B cell (primary cell): ENCODE measurements around the gene ATP6V0A1. TPM values are rescaled to one million over a fixed set of nuclear protein-coding genes. Genes with fewer than 3 reads are reported as not detected.
"Not testable (repeated sequence)": the region's sequence is repeated elsewhere in the genome, so short reads cannot be mapped to it uniquely, and the experiment has no call there.

Source experiments
- ATAC-seq: fragments of 200-7000 bp; cut with Tn5 transposase; one replicate; pipeline ENCODE4 v1.10.0; 2021; ENCODE audit warnings: low read depth, mild to moderate bottlenecking, moderate number of reproducible peaks, moderate library complexity
- CTCF ChIA-PET: fragments of 350-600 bp; sonication (Branson Sonifier 250); formaldehyde crosslinking; loops from one replicate; lab custom pipeline; 2021; ENCODE audit warnings: antibody characterized with exemption, inconsistent platforms; lab: Charles Lee
- POLR2A ChIA-PET: fragments of 350-600 bp; sonication (Branson Sonifier 250); formaldehyde crosslinking; loops from one replicate; lab custom pipeline; 2021; ENCODE audit warnings: antibody characterized with exemption; lab: Charles Lee
- DNase-seq: peaks from one replicate; pipeline ENCODE4 v3.0.0; 2013
- H2AFZ ChIP-seq: 2 replicates; pipeline ENCODE4 v1.6.1; 2012; ENCODE audit warnings: mild to moderate bottlenecking, low read depth, low read length; ENCODE audit not compliant: insufficient read depth, poor library complexity, severe bottlenecking
- H3K27ac ChIP-seq, 2 donors: 1 replicate in 1 of 2; 2 replicates in 1 of 2; pipeline ENCODE4 v1.5.1; 2012 to 2013; ENCODE audit warnings: low read length in 2 of 2, mild to moderate bottlenecking in 2 of 2, moderate library complexity in 1 of 2
- H3K27me3 ChIP-seq, 4 experiments: fragments of 200-600 bp in 1 of 4; sonication (generic) in 1 of 4; replicated peaks in 1 of 4; 1 replicate in 2 of 4; 2 replicates in 2 of 4; pipeline versions ENCODE4 v1.6.1 to v1.7.0; 2013 to 2016; ENCODE audit warnings: low read length in 3 of 4, mild to moderate bottlenecking in 2 of 4, mixed read lengths in 1 of 4, moderate library complexity in 1 of 4; ENCODE audit not compliant: insufficient read depth in 4 of 4, control insufficient read depth in 3 of 4; ENCODE audit errors: control extremely low read depth in 1 of 4
- H3K36me3 ChIP-seq, 2 experiments: replicated peaks in 1 of 2; 1 replicate in 1 of 2; 2 replicates in 1 of 2; pipeline versions ENCODE4 v1.6.1 to v1.7.1; 2013; ENCODE audit warnings: low read length in 1 of 2; ENCODE audit not compliant: insufficient read depth in 2 of 2, control insufficient read depth in 1 of 2; ENCODE audit errors: control extremely low read depth in 1 of 2, extremely low read depth in 1 of 2
- H3K4me1 ChIP-seq, 2 donors: fragments of 200-600 bp in 1 of 2; sonication (generic) in 1 of 2; 1 replicate in 1 of 2; 2 replicates in 1 of 2; pipeline versions ENCODE4 v1.5.1 to v1.6.1; 2013 to 2017; ENCODE audit warnings: low read length in 2 of 2; ENCODE audit not compliant: control insufficient read depth in 2 of 2, insufficient read depth in 2 of 2
- H3K4me2 ChIP-seq: replicated peaks from 2 replicates; pipeline ENCODE3; 2012; ENCODE audit warnings: mild to moderate bottlenecking, low read depth, low read length; ENCODE audit not compliant: poor library complexity, severe bottlenecking
- H3K4me3 ChIP-seq, 5 experiments: fragments of 200-600 bp in 1 of 5; sonication (generic) in 1 of 5; 1 replicate in 3 of 5; 2 replicates in 2 of 5; pipeline versions ENCODE4 v1.5.1 to v1.7.0; 2011 to 2016; ENCODE audit warnings: low read length in 4 of 5, mild to moderate bottlenecking in 4 of 5, low read depth in 2 of 5, control low read depth in 1 of 5, moderate library complexity in 1 of 5; ENCODE audit not compliant: insufficient read depth in 1 of 5; ENCODE audit errors: control extremely low read depth in 1 of 5, extremely low read depth in 1 of 5
- H3K79me2 ChIP-seq: fragments of 200-600 bp; sonication (generic); one replicate; pipeline ENCODE4 v1.6.0; 2016; ENCODE audit warnings: low read length; ENCODE audit not compliant: control insufficient read depth, insufficient read depth
- H3K9ac ChIP-seq: fragments of 200-600 bp; sonication (generic); 2 replicates; pipeline ENCODE4 v1.6.1; 2017; ENCODE audit warnings: mild to moderate bottlenecking, low read length, moderate library complexity
- H3K9me3 ChIP-seq, 3 donors: one replicate each; pipeline versions ENCODE4 v1.6.1 to v1.7.1; 2013; ENCODE audit warnings: low read length in 2 of 3; ENCODE audit not compliant: control insufficient read depth in 2 of 3, insufficient read depth in 1 of 3; ENCODE audit errors: control extremely low read depth in 1 of 3
- H4K20me1 ChIP-seq: 2 replicates; pipeline ENCODE4 v1.6.0; 2012; ENCODE audit warnings: mild to moderate bottlenecking, low read length; ENCODE audit not compliant: insufficient read depth, control insufficient read depth, poor library complexity, severe bottlenecking
- H3K27ac Mint-ChIP-seq: one replicate; pipeline ENCODE4 v1.8.0; 2021; ENCODE audit warnings: mixed read lengths
- H3K27me3 Mint-ChIP-seq: one replicate; pipeline ENCODE4 v1.8.0; 2021; ENCODE audit warnings: mixed read lengths
- H3K4me1 Mint-ChIP-seq: one replicate; pipeline ENCODE4 v1.8.0; 2021; ENCODE audit warnings: mixed read lengths
- H3K4me3 Mint-ChIP-seq: one replicate; pipeline ENCODE4 v1.8.0; 2021; ENCODE audit warnings: mixed read lengths
- H3K9me3 Mint-ChIP-seq: one replicate; pipeline ENCODE4 v1.8.0; 2022; ENCODE audit warnings: mixed read lengths; ENCODE audit not compliant: insufficient read depth
- EZH2 ChIP-seq: IDR thresholded peaks from 2 replicates; pipeline ENCODE4 v1.6.1; 2012; ENCODE audit warnings: borderline replicate concordance, low read depth, mild to moderate bottlenecking, moderate library complexity, low read length; ENCODE audit not compliant: insufficient read depth, poor library complexity, severe bottlenecking
- WGBS: methylation state at CpG from one replicate; pipeline ENCODE4 v1.1.5; 2013; ENCODE audit warnings: missing lambda C conversion rate; ENCODE audit not compliant: insufficient coverage; 5-methylcytosine and 5-hydroxymethylcytosine counted together
- intact Hi-C: fragments of 100-400 bp; cut with micrococcal nuclease; formaldehyde crosslinking; loops from one replicate; pipeline ENCODE4 v1.10.0; 2022
- polyA plus RNA-seq: library from polyadenylated mRNA; depleted of rRNA; stranded (reverse); fragments of >200 nt; gene quantifications from 2 replicates; pipeline ENCODE4 v1.2.3, GENCODE V29; 2012
- total RNA-seq, 2 donors: library from RNA; stranded (reverse); fragments of 120-200 nt in 1 of 2; gene quantifications; 1 replicate in 1 of 2; 2 replicates in 1 of 2; pipeline versions ENCODE4 v1.2.3 to v1.2.4, GENCODE V29; 2013 to 2022
- TF ChIP-seq, protein P1 (sequence below): fragments of 200-600 bp; IDR thresholded peaks from one replicate; pipeline ENCODE4 v1.8.0; 2022; ENCODE audit warnings: antibody characterized with exemption, mild to moderate bottlenecking

The ATP6V0A1 gene
- total and polyA plus RNA-seq, 2 donors (not counting 1 experiment from before 2014, with no cell fraction given) = 59.1 to 90.9 TPM

- H3K9me3 ChIP-seq, H3K27ac ChIP-seq, H3K27ac Mint-ChIP-seq, H2AFZ ChIP-seq, H3K4me2 ChIP-seq, DNase-seq, H3K9ac ChIP-seq, H3K4me3 Mint-ChIP-seq, intact Hi-C loops, H3K79me2 ChIP-seq, H3K36me3 ChIP-seq, ATAC-seq, POLR2A ChIA-PET, H3K9me3 Mint-ChIP-seq, H4K20me1 ChIP-seq, H3K4me3 ChIP-seq: not testable (repeated sequence)
- Mint-ChIP-seq H3K27me3 (peaks cover 26% of the 10 kb centered on the region), H3K4me1 (peaks cover 34% of the 10 kb centered on the region)
- Histone ChIP-seq H3K27me3 (peaks cover 0 to 27% (median 19%) of the 10 kb centered on the region in 4 experiments), H3K4me1 (peaks cover 35 to 47% of the 10 kb centered on the region in 2 donors)
- WGBS = no CpG with 5 or more reads among the region's 5 CpGs
- CTCF ChIA-PET = interaction anchor here (0.6 to 2.1 kb wide), 2 partner anchors 8 to 12 kb away, joined by 4 to 5 read pairs; no protein-coding TSS in a partner anchor
Measured at GRCh38 chr17:42417981-42418380, 40.7 kb upstream of the ATP6V0A1 start.

DNA sequence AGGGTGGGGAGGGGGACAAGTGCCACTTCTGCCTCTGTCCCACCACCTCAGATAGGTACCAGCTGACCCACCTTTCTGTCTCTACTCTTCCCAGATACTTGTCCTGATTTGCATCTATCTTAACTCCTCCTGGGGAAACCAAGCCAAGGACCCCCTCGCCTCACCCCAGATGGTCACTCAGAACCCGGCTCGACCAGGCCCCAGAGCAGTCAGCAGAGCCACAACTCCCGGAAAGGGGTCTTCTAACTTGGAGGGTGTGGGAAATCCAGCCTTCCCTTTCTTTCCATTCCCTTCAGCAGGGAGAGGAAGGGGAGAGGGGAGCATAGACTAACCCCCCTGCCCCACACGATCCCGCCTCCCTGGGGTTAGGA is 37.6 kb upstream of the ATP6V0A1 start:
- Mint-ChIP-seq H3K27me3 (peaks cover 38% of the 10 kb centered on the region), H3K4me3 (peak overlapping the region; percentile 82), H3K27ac (no peak overlapping the region), H3K4me1 (peaks cover 21% of the 10 kb centered on the region), H3K9me3 (no peaks in the 10 kb centered on the region)
- Histone ChIP-seq H3K4me3 (no peak overlapping the region), H3K4me1 (peaks cover 23 to 24% of the 10 kb centered on the region in 2 donors), H4K20me1 (no peaks in the 10 kb centered on the region), H3K27ac (no peak overlapping the region), H3K4me2 (peak overlapping the region; percentile 86), H3K36me3 (no peaks in the 10 kb centered on the region), H3K9me3 (peaks cover 0 to 13% (median 0%) of the 10 kb centered on the region in 3 donors), H2AFZ (no peak overlapping the region), H3K9ac (no peak overlapping the region), H3K27me3 (peaks cover 0 to 49% (median 27%) of the 10 kb centered on the region in 4 experiments), H3K79me2 (no peaks in the 10 kb centered on the region)
- ChIA-PET POLR2A (interaction anchor here (0.7 kb wide), 1 partner anchor 100 kb away, joined by 5 read pairs; no protein-coding TSS in a partner anchor), CTCF (interaction anchor here (1.6 to 2.4 kb wide), 3 partner anchors 97 to 106 kb away, joined by 3 to 13 read pairs (median 7); no protein-coding TSS in a partner anchor)
- ATAC-seq = no peak
- intact Hi-C loops = no loop called here
- no peak for DNase-seq
- no peak for TF ChIP-seq EZH2
- TF ChIP-seq, protein P1, sequence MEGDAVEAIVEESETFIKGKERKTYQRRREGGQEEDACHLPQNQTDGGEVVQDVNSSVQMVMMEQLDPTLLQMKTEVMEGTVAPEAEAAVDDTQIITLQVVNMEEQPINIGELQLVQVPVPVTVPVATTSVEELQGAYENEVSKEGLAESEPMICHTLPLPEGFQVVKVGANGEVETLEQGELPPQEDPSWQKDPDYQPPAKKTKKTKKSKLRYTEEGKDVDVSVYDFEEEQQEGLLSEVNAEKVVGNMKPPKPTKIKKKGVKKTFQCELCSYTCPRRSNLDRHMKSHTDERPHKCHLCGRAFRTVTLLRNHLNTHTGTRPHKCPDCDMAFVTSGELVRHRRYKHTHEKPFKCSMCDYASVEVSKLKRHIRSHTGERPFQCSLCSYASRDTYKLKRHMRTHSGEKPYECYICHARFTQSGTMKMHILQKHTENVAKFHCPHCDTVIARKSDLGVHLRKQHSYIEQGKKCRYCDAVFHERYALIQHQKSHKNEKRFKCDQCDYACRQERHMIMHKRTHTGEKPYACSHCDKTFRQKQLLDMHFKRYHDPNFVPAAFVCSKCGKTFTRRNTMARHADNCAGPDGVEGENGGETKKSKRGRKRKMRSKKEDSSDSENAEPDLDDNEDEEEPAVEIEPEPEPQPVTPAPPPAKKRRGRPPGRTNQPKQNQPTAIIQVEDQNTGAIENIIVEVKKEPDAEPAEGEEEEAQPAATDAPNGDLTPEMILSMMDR = no peak
- no CpG with 5 or more reads among the region's 6 CpGs for WGBS
